GM13976 (cell line): Measurements from ENCODE around the gene FOXO3.

ENCODE experiments used
- DNase-seq: peaks from one replicate; pipeline ENCODE4 v3.0.0; 2012; ENCODE audit warnings: low spot score
- in situ Hi-C: fragments of 300-500 bp; cut with MboI; formaldehyde crosslinking; loops from one replicate; pipeline ENCODE4 v1.12.0; 2022; ENCODE audit warnings: low sequenced_read_pairs, mixed read lengths, inconsistent platforms; ENCODE audit not compliant: unreplicated experiment
- TF ChIP-seq, protein P1 (sequence below): IDR thresholded peaks from 2 replicates; pipeline ENCODE4 v1.5.1; 2012; ENCODE audit warnings: borderline replicate concordance, mild to moderate bottlenecking; ENCODE audit not compliant: insufficient read depth; ENCODE audit errors: extremely low read depth, missing control alignments, control extremely low read depth

FOXO3 gene

DNA sequence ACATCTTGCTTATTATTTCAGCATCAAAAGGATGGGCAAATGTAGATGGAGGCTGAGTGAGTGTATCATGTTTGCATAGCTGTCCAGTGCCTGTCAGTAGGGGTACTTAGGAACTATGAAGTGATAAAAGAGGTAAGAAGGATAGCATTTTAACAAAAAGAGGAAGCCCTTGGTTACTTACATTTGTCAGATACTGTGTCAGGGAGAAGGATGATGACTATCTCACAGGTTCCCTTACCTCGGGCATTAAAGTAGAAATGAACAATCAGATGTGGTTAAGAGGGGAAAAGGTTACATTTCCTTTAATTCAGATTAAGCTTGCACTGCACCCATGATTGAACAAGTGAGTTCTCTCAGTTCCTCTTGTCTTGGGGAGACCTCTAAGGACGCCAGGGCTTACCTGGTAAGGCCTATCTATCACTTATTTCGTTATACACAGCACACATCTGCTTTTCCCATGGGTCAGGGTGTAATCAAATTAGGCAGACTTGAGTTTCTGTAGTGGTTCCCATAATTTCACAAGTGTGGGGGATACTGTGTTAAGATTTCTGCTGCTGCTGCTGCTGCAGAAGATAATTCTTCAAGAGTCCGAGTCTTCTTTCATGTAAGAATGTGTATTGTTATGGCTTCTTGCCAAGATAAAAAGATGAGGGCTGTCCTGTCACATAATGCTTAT, 4.5 kb downstream of the FOXO3 start:
- DNase-seq = peak; percentile 43

GRCh38 chr6:108565893-108566292, 5.2 kb downstream of the FOXO3 start:
- TF ChIP-seq, protein P1, sequence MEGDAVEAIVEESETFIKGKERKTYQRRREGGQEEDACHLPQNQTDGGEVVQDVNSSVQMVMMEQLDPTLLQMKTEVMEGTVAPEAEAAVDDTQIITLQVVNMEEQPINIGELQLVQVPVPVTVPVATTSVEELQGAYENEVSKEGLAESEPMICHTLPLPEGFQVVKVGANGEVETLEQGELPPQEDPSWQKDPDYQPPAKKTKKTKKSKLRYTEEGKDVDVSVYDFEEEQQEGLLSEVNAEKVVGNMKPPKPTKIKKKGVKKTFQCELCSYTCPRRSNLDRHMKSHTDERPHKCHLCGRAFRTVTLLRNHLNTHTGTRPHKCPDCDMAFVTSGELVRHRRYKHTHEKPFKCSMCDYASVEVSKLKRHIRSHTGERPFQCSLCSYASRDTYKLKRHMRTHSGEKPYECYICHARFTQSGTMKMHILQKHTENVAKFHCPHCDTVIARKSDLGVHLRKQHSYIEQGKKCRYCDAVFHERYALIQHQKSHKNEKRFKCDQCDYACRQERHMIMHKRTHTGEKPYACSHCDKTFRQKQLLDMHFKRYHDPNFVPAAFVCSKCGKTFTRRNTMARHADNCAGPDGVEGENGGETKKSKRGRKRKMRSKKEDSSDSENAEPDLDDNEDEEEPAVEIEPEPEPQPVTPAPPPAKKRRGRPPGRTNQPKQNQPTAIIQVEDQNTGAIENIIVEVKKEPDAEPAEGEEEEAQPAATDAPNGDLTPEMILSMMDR = no peak
- peak; percentile 40 for DNase-seq
- in situ Hi-C loops = no loop called here

More for the DNA sequence above, 4.5 kb downstream of the FOXO3 start:
- in situ Hi-C loops = no loop called here
- TF ChIP-seq, protein P1 = no peak

GRCh38 chr6:108566406-108566805, 5.7 kb downstream of the FOXO3 start:
- TF ChIP-seq, protein P1 = no peak
- in situ Hi-C loops = no loop called here
- no peak for DNase-seq

DNA sequence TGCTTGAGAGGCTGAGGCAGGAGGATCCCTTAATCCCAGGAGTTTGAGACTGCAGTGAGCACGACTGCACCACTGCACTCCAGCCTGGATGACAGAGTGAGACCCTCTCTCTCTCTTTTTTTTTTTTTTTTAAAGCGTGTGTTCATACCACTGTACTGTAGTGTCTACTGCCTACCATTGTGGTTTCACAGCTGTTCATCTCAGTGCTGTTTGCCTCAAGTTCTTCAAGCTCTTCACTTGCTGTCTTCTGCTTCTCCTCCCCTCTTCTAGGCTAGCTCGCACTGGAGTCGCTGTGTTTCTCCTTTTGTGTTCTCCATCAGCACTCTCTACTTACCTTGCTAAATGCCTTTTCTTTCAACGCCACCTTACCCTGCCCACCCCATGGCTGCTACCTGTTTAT, 7.4 kb downstream of the FOXO3 start:
- in situ Hi-C loops = no loop called here
- TF ChIP-seq, protein P1 = no peak
- no peak for DNase-seq

GRCh38 chr6:108568551-108569305, 8.0 kb downstream of the FOXO3 start:
- in situ Hi-C loops = no loop called here
- DNase-seq = no peak
- TF ChIP-seq, protein P1 = no peak

DNA sequence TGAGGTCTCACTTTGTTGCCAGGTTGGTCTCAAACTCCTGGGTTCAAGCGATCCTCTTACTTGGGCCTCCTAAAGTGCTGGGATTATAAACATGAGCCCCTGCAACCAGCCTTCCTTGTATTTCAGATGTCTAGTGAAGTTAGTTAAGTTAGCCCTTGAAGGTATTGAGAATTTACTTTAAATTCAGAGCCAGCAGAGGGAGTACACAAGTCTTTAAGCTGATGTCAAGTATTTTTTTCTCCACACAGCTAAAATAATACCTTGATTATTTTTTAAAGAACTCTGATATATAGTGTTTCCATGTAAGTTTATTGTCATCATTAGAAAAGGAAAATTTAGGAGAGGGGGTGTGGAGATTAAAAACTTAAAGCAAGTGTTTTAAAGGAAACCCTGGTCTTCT, 9.8 kb downstream of the FOXO3 start:
- DNase-seq = no peak
- TF ChIP-seq, protein P1 = no peak
- in situ Hi-C loops = no loop called here
